Embryonic facial prominence (tissue), 1 donor: ENCODE results near the gene NTSR1.

ENCODE experiments used
- DNase-seq: peaks from one replicate; pipeline ENCODE4 v3.0.0-alpha.2; 2016; ENCODE audit errors: extremely low spot score

The NTSR1 gene

DNA sequence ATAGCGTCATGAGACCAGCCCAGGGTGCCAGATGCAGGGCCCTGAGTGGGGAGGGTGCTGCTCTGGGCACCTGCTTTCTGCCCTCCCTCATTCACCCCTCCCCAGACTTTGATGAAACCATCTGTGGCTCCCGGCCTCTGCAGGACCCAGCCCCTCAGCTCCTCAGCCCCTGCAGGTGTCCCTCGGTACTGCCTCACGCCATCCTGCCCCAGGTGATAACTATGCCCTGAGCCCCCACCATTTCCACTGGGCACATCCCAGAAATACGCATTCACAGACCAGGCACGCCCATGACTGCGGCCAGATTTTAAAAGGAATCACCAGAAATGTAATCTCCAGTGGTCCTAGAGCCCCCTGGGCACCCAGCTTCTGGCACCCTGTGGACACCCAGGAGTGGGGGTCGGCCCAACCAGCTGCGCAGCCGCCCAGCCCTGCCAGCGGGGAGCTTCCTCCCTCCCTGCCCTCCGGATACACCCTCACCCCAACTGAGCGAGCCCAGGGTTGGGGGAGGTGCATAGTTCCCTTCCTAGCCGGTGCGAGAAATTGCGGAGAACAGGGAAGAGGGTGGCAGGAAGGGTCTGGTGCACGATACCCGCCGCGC is 615 bp upstream of the NTSR1 start:
- no peak for DNase-seq

DNA sequence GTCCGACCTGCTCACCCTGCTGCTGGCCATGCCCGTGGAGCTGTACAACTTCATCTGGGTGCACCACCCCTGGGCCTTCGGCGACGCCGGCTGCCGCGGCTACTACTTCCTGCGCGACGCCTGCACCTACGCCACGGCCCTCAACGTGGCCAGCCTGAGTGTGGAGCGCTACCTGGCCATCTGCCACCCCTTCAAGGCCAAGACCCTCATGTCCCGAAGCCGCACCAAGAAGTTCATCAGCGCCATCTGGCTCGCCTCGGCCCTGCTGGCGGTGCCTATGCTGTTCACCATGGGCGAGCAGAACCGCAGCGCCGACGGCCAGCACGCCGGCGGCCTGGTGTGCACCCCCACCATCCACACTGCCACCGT is 885 bp downstream of the NTSR1 start:
- DNase-seq = no peak

DNA sequence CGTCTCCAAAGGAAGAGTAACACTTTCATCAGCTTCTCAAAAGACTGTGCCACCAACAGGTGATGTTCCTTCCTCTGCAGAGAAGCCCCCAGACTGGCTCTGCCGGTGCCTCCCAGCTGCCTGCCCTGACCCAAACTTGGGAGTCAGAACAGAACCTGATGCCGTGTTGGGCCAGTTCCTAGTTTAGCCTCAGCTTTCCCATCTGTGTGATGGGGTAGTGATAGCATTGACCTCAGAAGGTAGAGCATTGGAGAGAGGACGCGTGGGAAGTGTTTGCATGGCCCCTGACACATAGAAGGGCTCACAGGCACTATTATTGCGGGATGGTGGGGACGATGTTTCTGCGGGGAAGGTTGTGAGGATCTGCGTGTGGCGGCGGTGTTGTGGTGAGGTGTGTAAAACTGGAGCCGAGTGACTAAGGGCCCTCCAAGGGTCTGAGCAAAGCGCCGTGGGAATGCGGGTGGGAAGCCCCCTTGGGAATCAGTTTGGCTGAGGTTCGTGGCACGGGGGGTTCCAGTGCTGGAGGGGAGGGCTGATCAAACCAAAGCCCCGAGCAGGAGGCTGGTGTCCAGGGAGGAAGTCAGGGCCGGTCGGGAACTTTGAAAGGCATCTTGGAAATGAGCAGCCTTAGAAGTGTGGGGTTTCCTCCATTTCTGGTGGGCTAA is 1.7 kb downstream of the NTSR1 start:
- no peak for DNase-seq

DNA sequence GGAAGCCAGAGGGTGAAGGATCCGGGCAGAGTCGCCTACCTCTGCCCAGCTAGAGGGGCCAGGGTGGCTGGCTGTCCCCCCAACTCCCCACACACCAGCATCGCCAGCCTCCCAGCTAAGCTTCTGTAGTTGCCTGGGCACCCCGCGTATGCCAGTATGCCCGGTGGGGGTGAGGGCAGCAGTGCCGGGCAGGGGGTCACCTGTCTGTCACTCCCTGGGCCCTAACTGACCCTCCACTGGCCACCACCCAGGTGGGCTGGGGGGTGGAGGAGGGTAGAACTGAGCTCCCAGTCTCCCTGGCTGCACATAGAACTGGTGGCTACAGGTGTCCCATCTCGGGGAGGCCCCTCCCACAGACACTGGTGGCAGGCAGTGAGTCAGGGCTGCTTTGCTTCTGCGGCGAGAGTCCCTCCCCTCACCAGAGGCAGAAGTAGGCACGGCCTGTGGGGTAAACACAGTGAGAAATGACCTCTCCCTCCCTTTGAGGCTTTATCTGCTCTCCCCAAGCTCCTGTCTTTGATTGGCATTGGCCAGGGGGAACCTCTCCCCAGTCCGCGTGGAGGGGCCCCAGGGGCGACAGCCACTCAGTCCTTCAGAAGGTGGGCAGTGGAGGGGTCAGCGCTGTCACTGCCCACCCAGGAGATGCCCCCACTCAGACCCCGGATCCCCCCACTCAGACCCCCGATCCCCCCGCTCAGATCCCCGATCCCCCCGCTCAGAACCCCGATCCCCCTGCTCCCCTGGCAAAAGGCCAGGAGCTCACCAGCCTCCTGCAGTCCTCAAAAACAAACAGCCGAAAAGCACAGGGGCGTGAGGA is 2.5 kb downstream of the NTSR1 start:
- DNase-seq = no peak

DNA sequence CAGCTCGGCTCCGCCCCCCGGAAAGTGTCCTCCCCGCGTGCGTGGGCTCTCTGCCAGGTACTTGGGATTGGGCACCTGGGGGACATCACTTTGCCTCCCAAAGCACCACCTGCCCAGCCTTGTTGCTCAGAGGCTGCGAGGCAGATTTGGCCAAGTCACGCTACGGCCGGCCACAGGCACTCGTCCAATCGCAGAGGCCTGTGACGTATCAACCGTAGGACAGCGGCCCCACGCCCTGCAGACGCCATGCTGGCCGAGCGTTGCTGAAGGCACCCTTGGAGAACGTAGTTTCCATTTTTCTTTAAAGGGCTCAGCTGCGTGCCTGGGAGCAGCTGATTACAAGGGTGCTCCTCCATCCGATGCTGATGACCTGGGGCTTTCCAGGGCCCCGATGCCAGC is 3.1 kb downstream of the NTSR1 start:
- DNase-seq = no peak

DNA sequence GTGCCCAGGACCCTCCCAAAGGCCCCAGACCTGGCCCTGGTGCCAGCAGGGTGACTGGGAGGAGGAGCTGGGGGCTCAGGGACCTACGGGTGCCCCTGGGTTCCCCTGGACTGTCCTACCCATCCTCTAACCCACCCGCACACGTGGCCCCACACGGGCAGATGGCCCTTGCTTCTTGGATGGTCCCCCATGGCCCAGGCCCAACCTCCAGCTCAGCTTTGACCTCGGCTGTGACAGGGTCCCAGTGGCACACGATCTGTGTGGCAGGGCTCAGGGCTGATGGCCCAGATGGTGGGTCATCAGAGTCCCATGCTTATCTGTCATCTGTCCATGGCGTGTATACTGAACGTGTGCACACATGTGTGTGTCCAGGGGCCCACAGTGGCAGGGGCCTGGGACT is 4.0 kb downstream of the NTSR1 start:
- DNase-seq = no peak

DNA sequence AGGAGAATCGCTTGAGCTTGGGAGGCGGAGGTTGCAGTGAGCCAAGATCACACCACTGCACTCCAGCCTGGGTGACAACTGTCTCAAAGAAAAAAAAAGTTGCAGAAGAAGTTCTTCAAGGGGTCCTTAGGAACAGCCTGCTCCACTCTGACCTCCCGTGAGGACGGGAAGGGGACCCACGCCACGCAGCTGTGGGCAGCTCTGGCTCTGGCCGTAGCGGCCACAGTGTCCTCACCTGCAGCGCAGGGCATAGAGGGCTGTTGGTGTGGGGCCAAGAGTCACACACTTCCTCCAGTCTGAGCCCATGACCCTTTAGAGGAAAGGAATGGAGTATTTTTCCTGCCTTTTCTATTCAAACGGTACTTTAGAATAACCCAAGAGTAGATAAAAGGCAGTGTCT is 5.4 kb downstream of the NTSR1 start:
- DNase-seq = no peak

DNA sequence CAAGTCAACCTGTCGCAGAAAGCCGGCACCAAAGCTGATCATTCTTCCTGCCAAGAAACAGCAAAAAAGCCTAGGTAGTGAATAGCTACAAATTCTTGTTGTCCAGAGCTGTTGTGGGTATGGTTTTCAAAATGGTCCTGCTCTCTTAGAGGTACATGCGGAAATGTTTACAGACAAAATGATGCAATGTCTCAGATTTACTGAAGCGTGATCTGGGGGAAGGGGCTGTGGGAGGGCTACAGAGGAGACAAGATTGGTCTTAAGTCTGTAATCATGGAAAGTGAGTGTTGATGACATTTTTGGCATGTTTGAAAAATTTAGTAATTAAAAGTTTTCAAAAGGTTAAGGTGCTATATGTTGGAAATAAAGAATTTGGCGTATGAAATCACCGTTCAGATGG is 6.2 kb downstream of the NTSR1 start:
- no peak for DNase-seq

DNA sequence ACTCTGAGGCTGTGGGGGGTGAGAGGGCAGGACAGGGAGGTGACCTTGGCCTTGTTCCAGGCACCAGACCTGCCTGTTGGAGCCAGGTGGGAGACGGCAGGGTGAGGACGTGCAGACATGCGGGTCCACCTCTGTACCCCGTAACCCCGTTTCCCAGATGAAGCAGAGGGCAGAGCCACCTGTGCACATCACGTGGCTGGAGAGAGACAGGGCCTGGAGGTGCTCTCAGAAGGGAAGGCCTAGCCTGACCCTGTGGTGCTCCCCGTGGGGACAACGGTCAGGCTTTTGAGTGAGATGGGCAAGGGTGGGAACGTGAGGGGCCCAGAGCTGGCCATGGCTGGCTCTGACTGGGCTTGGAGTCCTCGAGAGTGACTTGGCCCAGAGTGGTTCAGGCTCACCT is 6.6 kb downstream of the NTSR1 start:
- no peak for DNase-seq

DNA sequence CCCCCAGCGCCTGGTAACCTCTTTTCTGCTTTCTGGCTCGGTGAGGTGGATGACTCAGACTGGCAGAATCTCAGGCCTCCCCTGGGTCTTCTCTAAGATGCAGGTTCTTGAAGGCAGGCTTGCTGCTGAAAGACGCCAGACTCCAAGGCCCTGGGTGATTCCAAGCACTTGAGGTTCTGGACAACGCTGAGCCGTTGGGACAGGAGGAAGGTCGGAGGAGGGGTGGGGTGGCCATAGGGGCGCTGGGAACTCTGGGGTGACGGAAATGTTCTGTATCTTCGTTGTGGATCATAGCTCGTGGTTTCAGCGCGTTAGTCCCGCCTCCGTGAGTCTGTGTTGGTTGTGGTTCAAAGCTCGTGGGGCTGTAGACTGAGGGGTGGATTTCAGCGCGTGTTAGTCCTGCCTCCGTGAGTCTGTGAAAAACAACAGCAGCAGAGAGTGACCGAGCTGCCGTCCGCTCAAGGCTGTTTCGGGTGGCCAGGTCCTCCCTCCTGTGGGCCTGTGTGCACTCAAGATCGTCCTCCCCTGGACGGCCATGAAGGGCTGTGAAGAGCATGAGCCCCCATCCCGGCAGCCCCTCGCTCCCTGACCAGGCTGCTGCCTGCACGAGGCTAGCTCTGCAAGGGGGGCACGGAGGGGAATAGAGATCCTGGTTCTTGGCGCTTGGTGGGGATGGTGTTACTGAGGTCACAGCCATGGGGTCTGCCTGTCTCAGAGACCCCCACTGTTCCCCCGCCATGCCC is 7.7 kb downstream of the NTSR1 start:
- no peak for DNase-seq

DNA sequence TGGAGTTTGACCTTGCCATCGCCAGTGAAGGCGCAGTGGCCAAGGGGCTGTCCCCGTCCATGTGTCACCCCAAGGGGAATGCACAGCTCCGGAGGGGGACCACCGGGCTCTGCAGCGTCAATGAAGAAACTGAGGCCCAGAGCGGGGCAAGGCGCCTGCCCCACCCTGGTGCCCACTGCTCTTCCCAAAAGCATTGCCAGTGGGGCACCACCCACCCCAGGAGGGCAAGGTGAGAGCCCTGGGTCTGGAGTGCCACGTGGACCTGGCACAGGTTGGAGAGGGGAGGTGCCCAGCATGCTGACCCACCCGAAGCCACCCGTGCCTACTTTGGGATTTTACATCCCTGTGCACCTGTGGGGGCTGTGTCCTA is 8.3 kb downstream of the NTSR1 start:
- DNase-seq = no peak

DNA sequence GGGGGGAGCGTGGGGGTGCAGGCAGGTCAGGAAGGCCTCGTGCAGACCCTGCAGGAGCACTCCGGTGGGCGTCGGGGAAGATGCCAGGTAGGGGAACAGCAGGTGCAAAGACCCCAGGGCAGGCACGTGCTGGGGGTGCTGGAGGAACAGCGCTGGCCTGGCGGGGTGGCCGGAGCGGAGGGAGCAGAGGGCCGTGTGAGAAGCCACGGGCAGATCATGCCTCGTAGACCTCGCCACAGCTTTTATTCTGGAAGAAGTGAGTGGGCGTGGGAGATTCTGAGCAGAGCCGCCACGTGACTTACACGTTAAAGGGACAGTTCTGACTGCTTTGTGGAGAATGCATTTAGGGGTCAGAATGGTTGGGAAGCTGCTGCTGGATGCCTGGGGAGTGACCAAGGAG is 9.3 kb downstream of the NTSR1 start:
- DNase-seq = no peak

DNA sequence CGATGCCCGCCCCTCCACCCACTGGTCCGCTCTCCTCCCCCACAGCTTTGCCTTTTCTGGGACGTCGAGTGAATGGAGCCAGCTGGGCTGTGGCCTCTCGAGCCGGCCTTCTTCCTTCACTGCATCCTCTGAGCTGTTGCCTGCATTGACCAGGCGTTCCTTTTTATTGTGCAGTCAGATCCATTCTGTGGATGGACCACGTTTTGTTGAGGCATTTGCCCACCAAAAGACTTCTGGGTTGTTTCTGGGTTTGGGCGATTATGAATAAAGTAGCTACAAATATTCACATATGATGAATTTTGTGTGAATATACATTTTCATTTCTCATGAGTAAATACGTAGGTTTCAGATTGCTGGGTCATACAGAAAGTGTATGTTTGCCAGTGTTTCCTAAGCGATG is 9.9 kb downstream of the NTSR1 start:
- DNase-seq = no peak

DNA sequence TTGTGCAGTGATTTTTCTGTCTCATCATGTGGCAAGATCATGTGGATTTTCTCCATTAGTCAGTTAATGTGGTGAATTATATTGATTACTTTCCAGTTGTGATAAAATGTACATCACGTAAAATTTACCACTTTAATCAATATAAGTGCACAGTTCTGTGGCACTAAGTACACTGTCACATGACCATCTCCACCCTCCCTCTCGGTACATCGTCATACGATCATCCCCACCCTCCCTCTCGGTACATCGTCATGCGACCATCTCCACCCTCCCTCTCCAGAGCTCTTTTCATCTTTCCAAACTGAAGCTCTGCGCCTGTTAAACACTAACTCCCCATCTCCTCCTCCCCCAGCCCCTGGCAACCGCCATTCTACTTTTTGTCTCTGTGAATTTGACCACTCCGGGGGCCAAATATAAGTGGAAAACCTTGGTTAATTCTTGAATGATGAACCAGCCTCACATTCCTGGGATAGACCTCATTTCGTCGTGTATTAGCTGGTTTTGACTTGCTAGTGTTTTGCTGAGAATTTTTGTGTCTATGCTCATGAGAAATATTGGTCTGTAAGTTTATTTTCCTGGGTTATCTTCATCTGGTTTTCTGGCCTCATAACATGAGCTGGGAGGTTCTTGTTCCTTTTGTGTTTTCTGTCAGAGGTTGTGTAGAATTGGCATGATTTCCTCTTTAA is 10.8 kb downstream of the NTSR1 start:
- no peak for DNase-seq

DNA sequence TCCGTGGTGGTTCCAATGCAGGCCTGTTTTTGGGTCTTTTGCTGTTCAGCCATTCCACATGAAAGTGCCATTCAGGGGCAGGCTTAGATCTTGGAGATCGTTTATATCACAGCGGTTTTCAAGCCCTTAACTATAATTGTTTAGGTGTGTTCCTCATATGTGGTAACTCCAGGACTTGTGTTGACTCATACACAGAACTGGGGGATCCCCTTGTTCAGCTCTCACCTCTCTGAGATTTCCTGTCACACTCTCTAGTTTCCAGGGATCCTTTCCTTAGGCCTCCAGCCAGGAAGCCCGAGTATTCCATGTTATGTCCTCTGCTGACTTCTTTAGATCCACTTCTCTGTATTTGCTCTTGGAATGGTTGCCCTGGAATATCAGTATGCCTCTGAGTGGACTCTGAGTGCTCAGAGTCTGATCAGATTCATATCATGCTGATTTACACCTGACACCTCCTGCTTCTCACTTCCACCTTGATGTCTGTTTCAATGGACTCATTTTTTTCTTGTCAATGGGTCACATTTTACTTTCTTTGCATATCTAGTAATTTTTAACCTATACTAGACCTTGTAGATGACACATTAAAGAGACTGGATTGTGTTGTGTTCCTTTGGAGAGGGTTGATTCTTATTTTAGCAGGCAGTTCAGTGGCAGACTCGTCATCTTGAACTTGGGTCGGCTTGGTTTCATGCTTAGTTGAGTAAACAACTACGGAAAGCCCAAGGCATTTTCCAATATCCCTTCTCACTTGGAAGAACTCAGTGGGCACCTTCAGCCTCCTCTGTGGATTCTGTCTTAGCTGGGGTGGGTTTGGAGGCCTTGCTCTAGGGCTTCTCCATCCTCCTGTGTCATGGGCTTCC is 13.1 kb downstream of the NTSR1 start:
- no peak for DNase-seq

DNA sequence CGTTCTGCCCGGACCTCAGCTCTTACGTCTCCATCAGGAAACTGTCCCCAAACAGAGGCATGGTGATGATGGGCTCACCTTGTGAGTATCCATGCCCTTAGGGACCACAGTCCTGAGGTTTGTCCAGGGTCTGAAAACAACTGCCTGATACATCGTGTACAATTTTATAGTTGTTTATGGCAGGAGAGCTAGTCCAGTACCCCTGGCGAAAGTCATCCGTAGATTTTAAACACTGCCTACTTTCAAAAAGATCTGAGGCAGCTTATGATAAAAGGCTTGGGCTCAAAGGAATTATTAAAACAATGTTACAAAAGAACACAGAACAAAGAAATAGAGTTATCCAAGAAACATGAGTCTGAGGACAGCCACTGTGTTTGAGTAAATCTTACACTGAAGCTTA is 14.0 kb downstream of the NTSR1 start:
- DNase-seq = no peak

DNA sequence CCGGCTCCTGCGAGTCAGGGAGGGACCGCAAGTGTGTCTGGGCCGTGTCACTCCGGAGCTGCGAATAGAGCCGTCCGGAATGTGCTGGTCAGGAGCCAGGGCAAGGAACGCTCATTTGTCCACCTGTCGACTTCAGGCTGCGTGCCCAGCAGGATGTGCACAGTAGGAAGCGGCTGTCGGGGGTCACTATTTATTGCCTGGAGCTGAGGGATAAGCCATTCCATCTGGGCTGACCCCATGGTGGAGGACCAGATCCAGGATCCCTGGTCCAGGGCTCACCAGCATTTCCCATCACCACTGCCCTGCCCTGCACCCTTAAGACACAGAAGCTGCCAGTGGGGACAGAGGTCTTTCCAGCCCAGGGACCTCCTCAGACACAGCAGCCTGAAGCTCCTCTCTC is 14.7 kb downstream of the NTSR1 start:
- DNase-seq = no peak

DNA sequence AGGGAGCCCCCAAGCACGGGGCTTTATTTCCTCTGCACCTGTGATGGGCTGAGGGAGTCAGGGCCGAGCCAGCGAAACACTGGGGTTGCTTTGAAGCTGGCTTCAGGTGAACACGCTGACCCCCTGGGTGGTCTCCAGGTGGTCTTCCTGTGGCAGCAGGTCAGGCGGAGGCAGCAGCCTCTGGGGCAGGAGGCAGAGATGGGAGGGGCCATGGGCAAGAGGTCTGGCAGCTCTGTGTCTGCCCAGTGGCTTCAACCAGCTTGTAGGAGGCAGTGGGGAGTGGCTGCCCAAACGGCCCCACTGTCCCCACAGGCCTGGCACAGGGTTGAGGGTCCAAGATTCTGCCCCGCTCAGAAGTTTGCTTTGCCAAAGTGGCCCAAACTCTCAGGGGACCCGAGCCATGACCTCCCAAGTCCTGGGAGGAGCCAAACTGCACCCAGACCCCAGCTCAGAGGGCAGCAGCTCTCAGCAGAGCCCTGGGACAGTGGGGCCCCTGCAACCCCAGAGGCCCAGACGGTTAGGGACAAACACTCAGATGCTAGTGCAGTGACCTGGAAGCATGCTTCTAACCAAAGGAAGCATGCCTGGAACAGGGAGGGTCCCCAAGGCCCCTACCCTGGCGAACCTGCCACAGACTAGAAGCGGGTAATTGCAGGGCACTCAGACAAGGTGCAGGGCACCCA is 15.3 kb downstream of the NTSR1 start:
- no peak for DNase-seq

DNA sequence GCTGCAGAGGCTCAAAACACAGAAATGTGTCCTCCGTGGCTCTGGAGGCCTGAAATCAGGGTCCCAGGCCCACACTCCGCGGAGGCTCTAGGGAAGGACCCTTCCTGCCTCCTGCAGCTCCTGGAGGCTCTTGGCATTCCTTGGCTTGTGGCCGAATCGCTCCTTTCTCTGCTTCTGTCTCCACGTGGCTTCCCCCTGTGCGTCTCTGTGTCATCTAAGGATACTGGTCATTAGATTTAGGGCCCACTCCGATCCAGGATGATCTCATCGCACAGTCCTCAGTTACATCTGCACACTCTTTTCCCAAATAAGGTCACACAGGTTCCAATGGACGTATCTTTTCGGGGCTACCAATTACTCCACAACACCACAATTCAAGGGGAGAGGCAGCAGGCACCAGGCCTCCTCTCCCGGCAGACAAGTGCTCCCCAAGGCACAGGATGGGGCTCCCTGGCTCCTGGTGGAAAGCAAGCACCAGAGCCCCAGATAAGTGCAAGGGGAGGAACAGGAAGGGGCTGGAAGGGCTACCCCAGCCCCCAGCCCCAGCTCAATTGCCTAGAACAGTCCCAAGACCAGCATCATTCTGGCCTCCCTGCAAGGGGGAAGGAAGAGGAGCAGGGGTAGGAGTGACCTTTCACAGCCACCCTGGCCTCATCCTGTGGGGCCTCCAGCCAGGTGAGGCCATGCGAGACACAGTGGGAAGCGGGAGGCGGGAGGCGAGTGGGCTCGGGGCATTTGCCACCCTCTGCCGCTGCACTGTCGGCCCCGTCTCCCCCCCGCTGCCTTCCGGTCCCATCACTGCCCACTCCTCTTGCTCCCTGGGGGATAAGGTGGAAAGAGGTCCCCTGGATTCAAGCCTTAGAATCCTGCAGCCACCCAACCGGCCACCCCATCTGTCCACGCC is 16.3 kb downstream of the NTSR1 start:
- no peak for DNase-seq
